Naive thymus-derived CD4-positive, alpha-beta T cell (primary cell): ENCODE results near the gene SPHK2. TPM values are rescaled to one million over a fixed set of nuclear protein-coding genes. Genes with fewer than 3 reads are reported as not detected.
A peak's percentile ranks its signal among the peaks of the same experiment; 100 is the strongest.
"Not testable (repeated sequence)": the region's sequence is repeated elsewhere in the genome, so short reads cannot be mapped to it uniquely, and the experiment has no call there.

Source experiments
- ATAC-seq: fragments of 150-1000 bp; cut with Tn5 transposase; 2 replicates; pipeline ENCODE4 v1.10.0; 2021; ENCODE audit warnings: mild to moderate bottlenecking, moderate library complexity
- CTCF ChIA-PET: fragments of 350-600 bp; sonication (Branson Sonifier 250); formaldehyde crosslinking; loops from one replicate; lab custom pipeline; 2021; ENCODE audit warnings: antibody characterized with exemption; lab: Charles Lee
- POLR2A ChIA-PET: fragments of 350-600 bp; sonication (Branson Sonifier 250); formaldehyde crosslinking; loops from one replicate; lab custom pipeline; 2021; ENCODE audit warnings: antibody characterized with exemption, inconsistent platforms; lab: Charles Lee
- DNase-seq, 9 donors: peaks; one replicate each; pipeline versions ENCODE4 v3.0.0 to v3.0.0-alpha.2; 2020 to 2022; ENCODE audit warnings: mixed read lengths in 1 of 9
- H3K27ac ChIP-seq: one replicate; pipeline ENCODE4 v1.7.0; 2013; ENCODE audit warnings: mild to moderate bottlenecking, low read depth, low read length, moderate library complexity
- H3K27me3 ChIP-seq, 2 donors: one replicate each; pipeline ENCODE4 v1.7.0; 2013; ENCODE audit warnings: low read length in 2 of 2, mild to moderate bottlenecking in 2 of 2, moderate library complexity in 2 of 2; ENCODE audit not compliant: control insufficient read depth in 2 of 2, insufficient read depth in 2 of 2
- H3K36me3 ChIP-seq, 3 experiments: 1 replicate in 2 of 3; 2 replicates in 1 of 3; pipeline ENCODE4 v1.7.0; 2013; ENCODE audit warnings: low read length in 3 of 3, mild to moderate bottlenecking in 3 of 3, moderate library complexity in 1 of 3; ENCODE audit not compliant: insufficient read depth in 3 of 3, control insufficient read depth in 2 of 3
- H3K4me1 ChIP-seq, 2 donors: one replicate each; pipeline ENCODE4 v1.7.0; 2013; ENCODE audit warnings: low read length in 2 of 2, mild to moderate bottlenecking in 2 of 2, moderate library complexity in 1 of 2; ENCODE audit not compliant: control insufficient read depth in 2 of 2, insufficient read depth in 2 of 2
- H3K4me3 ChIP-seq: 2 replicates; pipeline ENCODE4 v1.7.0; 2013; ENCODE audit warnings: mild to moderate bottlenecking, low read length
- H3K9me3 ChIP-seq, 3 experiments: 1 replicate in 2 of 3; 2 replicates in 1 of 3; pipeline ENCODE4 v1.7.0; 2013; ENCODE audit warnings: low read length in 3 of 3; ENCODE audit not compliant: control insufficient read depth in 2 of 3
- H3K27ac Mint-ChIP-seq, 9 donors: one replicate each; pipeline ENCODE4 v1.8.0; 2020 to 2022; ENCODE audit warnings: mixed read lengths in 9 of 9, mild to moderate bottlenecking in 8 of 9, moderate library complexity in 5 of 9, inconsistent platforms in 2 of 9
- H3K27me3 Mint-ChIP-seq, 5 donors: one replicate each; pipeline ENCODE4 v1.8.0; 2021 to 2022; ENCODE audit warnings: mixed read lengths in 5 of 5, mild to moderate bottlenecking in 1 of 5
- H3K36me3 Mint-ChIP-seq, 5 donors: one replicate each; pipeline ENCODE4 v1.8.0; 2020 to 2022; ENCODE audit warnings: mixed read lengths in 5 of 5, mild to moderate bottlenecking in 3 of 5, inconsistent platforms in 1 of 5
- H3K4me1 Mint-ChIP-seq, 7 donors: one replicate each; pipeline ENCODE4 v1.8.0; 2020 to 2022; ENCODE audit warnings: mixed read lengths in 7 of 7, mild to moderate bottlenecking in 3 of 7, inconsistent platforms in 1 of 7
- H3K4me3 Mint-ChIP-seq, 10 donors: one replicate each; pipeline ENCODE4 v1.8.0; 2020 to 2022; ENCODE audit warnings: mild to moderate bottlenecking in 10 of 10, mixed read lengths in 10 of 10, moderate library complexity in 6 of 10, inconsistent platforms in 2 of 10
- H3K9me3 Mint-ChIP-seq, 11 donors: one replicate each; pipeline ENCODE4 v1.8.0; 2020 to 2022; ENCODE audit warnings: mixed read lengths in 11 of 11, mild to moderate bottlenecking in 4 of 11, inconsistent platforms in 1 of 11, moderate library complexity in 1 of 11
- intact Hi-C, 2 donors: fragments of 100-400 bp; cut with micrococcal nuclease; formaldehyde crosslinking; loops; one replicate each; pipeline ENCODE4 v1.15.1; 2023
- polyA plus RNA-seq, 2 donors: library from polyadenylated mRNA; unstranded; fragments of 300-500 nt; fragmentation: Illumina TruSeq; gene quantifications; one replicate each; pipeline ENCODE4 v1.2.3, GENCODE V29; 2021
- total RNA-seq, 6 experiments: library from RNA in 5 of 6; stranded (reverse) in 5 of 6; gene quantifications; 1 replicate in 5 of 6; 2 replicates in 1 of 6; pipeline ENCODE4 v1.2.3 and lab custom pipeline; 2021 to 2026

The SPHK2 gene
- total and polyA plus RNA-seq, 7 experiments from 2014 or later = 11.2 to 34.7 (median 20.7) TPM

DNA sequence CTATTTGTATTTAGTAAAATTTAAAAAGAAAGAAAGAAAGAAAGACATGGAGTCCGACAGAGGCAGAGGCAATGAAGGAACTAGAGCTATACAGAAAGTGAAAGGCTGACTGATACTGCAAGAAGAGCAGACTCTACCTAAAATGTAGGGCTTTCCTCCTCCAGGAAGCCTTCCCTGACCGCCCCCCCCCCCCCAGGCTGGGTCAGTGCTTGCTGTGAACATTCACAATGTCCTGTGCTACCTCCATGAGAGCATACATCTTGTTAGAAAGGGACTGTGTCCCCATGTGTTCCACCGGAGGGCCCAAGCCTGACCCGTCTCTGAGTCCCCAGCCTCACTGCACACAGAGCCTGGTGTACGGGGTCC is 32.4 kb downstream of the SPHK2 start:
- Mint-ChIP-seq H3K27me3 (peaks cover 0 to 3% (median 0%) of the 10 kb centered on the region in 5 donors), H3K36me3 (no peaks in the 10 kb centered on the region), H3K4me1 (peaks cover 13 to 48% (median 29%) of the 10 kb centered on the region in 7 donors), H3K9me3 (no peaks in the 10 kb centered on the region), H3K4me3 (no peak overlapping the region), H3K27ac (peak overlapping the region in 6 of 9 donors; percentile 1 to 89 (median 74))
- no peak overlapping the region for H3K27ac ChIP-seq
- H3K9me3 ChIP-seq = no peaks in the 10 kb centered on the region
- no peaks in the 10 kb centered on the region for H3K27me3 ChIP-seq
- POLR2A ChIA-PET = interaction anchor here (0.6 to 1.2 kb wide), 2 partner anchors 73 to 228 kb away, joined by 4 to 7 read pairs; no protein-coding TSS in a partner anchor
- CTCF ChIA-PET = interaction anchor here (0.6 to 2.0 kb wide), 3 partner anchors 10 to 190 kb away, joined by 3 to 6 read pairs (median 3); no protein-coding TSS in a partner anchor
- no peak for DNase-seq
- intact Hi-C loops = no loop called here
- ATAC-seq = no peak
- H3K36me3 ChIP-seq = no peaks in the 10 kb centered on the region
- no peak overlapping the region for H3K4me3 ChIP-seq
- H3K4me1 ChIP-seq = peaks cover 6 to 15% of the 10 kb centered on the region in 2 donors

DNA sequence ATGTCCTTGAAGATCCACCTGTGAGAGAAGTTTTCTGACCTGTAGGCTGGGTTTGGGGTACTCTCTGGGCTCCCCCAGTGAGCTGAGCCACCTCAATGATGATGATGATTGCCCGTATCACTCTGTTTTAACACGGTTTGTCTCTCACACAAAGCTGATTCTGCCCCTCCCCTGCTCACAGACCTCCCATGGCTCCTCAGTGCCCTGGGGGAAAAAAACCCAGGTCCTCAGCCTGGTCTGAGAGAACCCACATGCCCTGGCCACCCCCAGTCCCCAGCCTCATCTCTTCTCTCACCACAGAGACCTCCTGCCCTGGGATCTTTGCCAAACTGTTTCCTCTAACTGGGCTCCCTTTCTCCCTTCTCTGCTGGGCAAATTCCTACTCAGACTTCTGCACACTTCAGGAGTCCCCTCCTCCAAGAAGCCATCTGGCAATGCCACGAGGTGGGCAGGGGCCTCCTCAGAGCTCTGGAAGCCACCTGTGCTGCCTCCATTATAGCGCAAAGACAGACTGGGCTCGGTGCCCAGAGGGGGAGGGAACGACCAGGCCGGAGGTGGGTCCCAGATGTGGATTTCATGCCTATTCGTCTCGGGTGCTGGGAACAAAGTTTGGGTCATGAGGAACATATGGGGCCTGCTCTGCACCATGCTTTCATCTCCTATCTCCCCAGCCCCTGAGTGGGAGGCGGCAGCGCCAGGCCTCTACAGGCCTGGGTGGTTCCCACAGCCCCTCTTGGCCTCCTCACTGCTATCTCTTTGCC is 35.2 kb downstream of the SPHK2 start:
- H3K4me3 Mint-ChIP-seq = no peak overlapping the region
- peak overlapping the region in 3 of 9 donors; percentile 37 to 81 (median 76) for H3K27ac Mint-ChIP-seq
- peaks cover 0 to 11% (median 0%) of the 10 kb centered on the region in 5 donors for H3K27me3 Mint-ChIP-seq
- no peaks in the 10 kb centered on the region for H3K36me3 Mint-ChIP-seq
- Histone ChIP-seq H3K27ac (no peak overlapping the region), H3K27me3 (no peaks in the 10 kb centered on the region), H3K4me3 (no peak overlapping the region), H3K9me3 (no peaks in the 10 kb centered on the region), H3K36me3 (no peaks in the 10 kb centered on the region), H3K4me1 (peaks cover 3% of the 10 kb centered on the region in 2 donors)
- POLR2A ChIA-PET = no interaction called here
- peaks cover 5 to 29% (median 13%) of the 10 kb centered on the region in 7 donors for H3K4me1 Mint-ChIP-seq
- intact Hi-C loops = no loop called here
- CTCF ChIA-PET = no interaction called here
- DNase-seq (no peak), ATAC-seq (no peak)
- H3K9me3 Mint-ChIP-seq = no peaks in the 10 kb centered on the region

DNA sequence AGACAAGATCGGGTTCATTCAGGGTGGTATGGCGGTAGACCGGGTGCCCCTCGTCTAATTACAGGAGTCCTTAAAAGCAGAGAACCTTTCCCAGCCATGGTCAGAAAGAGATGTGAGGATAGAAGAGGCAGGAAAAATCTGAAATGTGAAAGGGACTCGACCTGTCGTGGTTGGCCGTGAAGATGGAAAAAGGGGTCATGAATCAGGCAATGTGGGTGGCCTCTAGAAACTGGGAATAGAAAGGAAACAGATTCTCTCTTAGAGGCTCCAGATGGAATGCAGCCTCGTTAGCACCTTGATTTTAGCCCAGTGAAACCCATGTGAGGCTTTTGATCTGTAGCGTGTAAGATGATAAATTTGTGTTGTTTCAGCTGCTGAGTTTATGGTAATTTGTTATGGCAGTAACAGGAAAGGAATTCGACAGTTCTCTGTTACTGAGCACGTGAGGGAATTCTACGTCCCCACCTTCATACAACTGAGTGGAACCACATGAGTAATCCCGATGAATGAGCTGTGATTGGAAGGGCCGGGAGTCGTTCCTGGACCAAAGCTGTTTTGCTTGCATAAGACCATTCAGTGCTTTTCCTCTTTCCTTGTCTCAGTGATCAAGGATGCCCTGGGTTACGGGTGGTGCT is 37.7 kb downstream of the SPHK2 start:
- CTCF ChIA-PET = interaction anchor here (0.7 kb wide), 1 partner anchor 8 kb away, joined by 8 read pairs; no protein-coding TSS in a partner anchor
- H3K27ac ChIP-seq = no peak overlapping the region
- no peak for DNase-seq
- POLR2A ChIA-PET = interaction anchor here (0.7 kb wide), 1 partner anchor 18 kb away, joined by 3 read pairs; no protein-coding TSS in a partner anchor
- no peak for ATAC-seq
- H3K27me3 ChIP-seq = no peaks in the 10 kb centered on the region
- no peaks in the 10 kb centered on the region for H3K9me3 Mint-ChIP-seq
- H3K27me3 Mint-ChIP-seq = peaks cover 0 to 11% (median 0%) of the 10 kb centered on the region in 5 donors
- H3K4me3 Mint-ChIP-seq = no peak overlapping the region
- peak overlapping the region in 1 of 9 donors; percentile 6 for H3K27ac Mint-ChIP-seq
- H3K4me3 ChIP-seq = no peak overlapping the region
- no peaks in the 10 kb centered on the region for H3K36me3 Mint-ChIP-seq
- no peaks in the 10 kb centered on the region for H3K9me3 ChIP-seq
- intact Hi-C loops = no loop called here
- peaks cover 7 to 28% (median 13%) of the 10 kb centered on the region in 7 donors for H3K4me1 Mint-ChIP-seq
- H3K36me3 ChIP-seq = no peaks in the 10 kb centered on the region
- peaks cover 6 to 9% of the 10 kb centered on the region in 2 donors for H3K4me1 ChIP-seq

DNA sequence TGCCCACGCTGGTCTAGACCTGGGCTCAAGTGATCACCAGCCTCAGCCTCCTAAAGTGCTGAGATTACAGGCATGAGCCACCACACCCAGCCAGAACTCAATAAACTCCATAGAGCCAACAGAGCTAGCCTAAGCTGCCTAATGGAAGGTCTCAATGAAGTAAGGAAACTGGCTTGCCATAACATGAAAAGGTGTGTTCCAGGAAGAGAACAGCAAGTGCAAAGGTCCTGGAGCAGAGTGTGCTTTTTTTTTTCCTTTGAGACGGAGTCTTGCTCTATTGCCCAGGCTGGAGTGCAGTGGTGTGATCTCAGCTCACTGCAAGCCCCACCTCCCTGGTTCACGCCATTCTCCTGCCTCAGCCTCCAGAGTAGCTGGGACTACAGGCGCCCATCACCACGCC is 38.5 kb downstream of the SPHK2 start:
- not testable (repeated sequence) for H3K27me3 ChIP-seq

DNA sequence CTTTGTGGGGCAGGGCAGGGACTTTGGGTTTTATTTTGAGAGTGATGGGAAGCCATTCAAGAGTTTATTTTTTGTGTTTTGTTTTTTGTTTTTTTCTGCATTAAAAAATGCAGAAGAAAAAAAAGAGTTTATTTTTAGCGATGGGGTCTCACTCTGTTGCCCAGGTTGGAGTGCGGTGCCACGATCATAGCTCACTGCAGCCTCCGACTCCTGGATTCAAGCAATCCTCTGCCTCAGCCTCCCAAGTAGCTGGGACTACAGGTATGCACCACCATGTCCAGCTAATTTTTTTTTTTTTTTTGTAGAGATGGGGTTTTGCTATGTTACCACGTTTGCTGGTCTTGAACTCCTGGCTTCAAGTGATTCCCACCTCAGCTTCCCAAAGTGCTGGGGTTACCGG is 39.2 kb downstream of the SPHK2 start:
- Mint-ChIP-seq H3K36me3 (no peaks in the 10 kb centered on the region), H3K4me3 (peak overlapping the region in 1 of 10 donors; percentile 48), H3K9me3 (no peaks in the 10 kb centered on the region), H3K27ac (peak overlapping the region in 2 of 9 donors; percentile 1 to 54), H3K27me3 (peaks cover 0 to 11% (median 0%) of the 10 kb centered on the region in 5 donors), H3K4me1 (peaks cover 7 to 25% (median 10%) of the 10 kb centered on the region in 7 donors)
- ATAC-seq = no peak
- ChIA-PET CTCF (no interaction called here), POLR2A (interaction anchor here (0.6 kb wide), 1 partner anchor 28 kb away, joined by 3 read pairs; no protein-coding TSS in a partner anchor)
- Histone ChIP-seq H3K9me3 (no peaks in the 10 kb centered on the region), H3K27ac (no peak overlapping the region), H3K4me3 (no peak overlapping the region), H3K36me3 (no peaks in the 10 kb centered on the region), H3K4me1 (peaks cover 6 to 9% of the 10 kb centered on the region in 2 donors), H3K27me3 (no peaks in the 10 kb centered on the region)
- DNase-seq = no peak
- intact Hi-C loops = no loop called here

More for the DNA sequence above, 38.5 kb downstream of the SPHK2 start:
- peak overlapping the region in 2 of 9 donors; percentile 13 to 16 for H3K27ac Mint-ChIP-seq
- H3K9me3 Mint-ChIP-seq, H3K9me3 ChIP-seq, H3K4me1 ChIP-seq, H3K27ac ChIP-seq, intact Hi-C loops, H3K36me3 ChIP-seq, H3K4me3 Mint-ChIP-seq, H3K36me3 Mint-ChIP-seq, ATAC-seq, DNase-seq, H3K4me3 ChIP-seq: not testable (repeated sequence)
- ChIA-PET POLR2A (interaction anchor here (0.6 kb wide), 2 partner anchors 27 to 47 kb away, joined by 3 to 4 read pairs; no protein-coding TSS in a partner anchor), CTCF (interaction anchor here (0.7 kb wide), 1 partner anchor 9 kb away, joined by 8 read pairs; no protein-coding TSS in a partner anchor)
- peaks cover 0 to 11% (median 0%) of the 10 kb centered on the region in 5 donors for H3K27me3 Mint-ChIP-seq
- peaks cover 7 to 23% (median 11%) of the 10 kb centered on the region in 7 donors for H3K4me1 Mint-ChIP-seq

DNA sequence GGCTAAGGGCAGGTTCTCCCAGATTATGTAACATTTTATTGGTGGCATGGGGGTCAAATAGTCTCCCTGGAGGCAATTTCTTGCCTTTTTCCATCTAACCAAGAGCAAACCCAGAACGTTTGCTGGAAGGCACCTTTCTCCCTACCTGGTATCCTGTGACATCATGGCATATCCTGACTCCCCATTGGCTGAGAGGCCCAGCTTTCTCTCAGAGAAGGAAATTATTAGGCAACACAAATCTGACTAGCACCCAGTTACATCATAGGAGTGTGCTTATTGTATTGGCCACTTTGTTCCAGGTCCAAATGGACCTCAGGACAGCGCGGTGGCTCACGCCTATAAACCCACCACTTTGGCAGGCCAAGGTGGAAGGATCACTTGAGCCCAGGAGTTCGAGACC is 40.5 kb downstream of the SPHK2 start:
- H3K27ac ChIP-seq = no peak overlapping the region
- Mint-ChIP-seq H3K4me1 (peaks cover 7 to 19% (median 10%) of the 10 kb centered on the region in 7 donors), H3K27ac (peak overlapping the region in 1 of 9 donors; percentile 22), H3K9me3 (no peaks in the 10 kb centered on the region), H3K27me3 (peaks cover 0 to 11% (median 0%) of the 10 kb centered on the region in 5 donors), H3K4me3 (no peak overlapping the region), H3K36me3 (no peaks in the 10 kb centered on the region)
- H3K4me1 ChIP-seq = peaks cover 6 to 9% of the 10 kb centered on the region in 2 donors
- H3K27me3 ChIP-seq = no peaks in the 10 kb centered on the region
- H3K9me3 ChIP-seq = no peaks in the 10 kb centered on the region
- intact Hi-C loops = loop anchor here (1.0 to 5.0 kb wide), 4 partner anchors 13 to 78 kb away; partner anchors contain the start of genes CA11 (in 1 of the 2), RPL18 (in 1 of the 2) and SPHK2 (in 1 of the 2)
- ChIA-PET CTCF (no interaction called here), POLR2A (interaction anchor here (0.8 kb wide), 1 partner anchor 40 kb away, joined by 4 read pairs; no protein-coding TSS in a partner anchor)
- no peaks in the 10 kb centered on the region for H3K36me3 ChIP-seq
- no peak overlapping the region for H3K4me3 ChIP-seq
- DNase-seq = no peak
- no peak for ATAC-seq
